ENCODE results near the gene MORC4.

MORC4 gene

GRCh38 chrX:106952988-106953387 lies 47.0 kb downstream of the MORC4 start:
- no peak for DNase-seq (ENCODE audit: low read depth in 3 of 3)

GRCh38 chrX:106952538-106952937 lies 47.5 kb downstream of the MORC4 start:
- no peak for DNase-seq (ENCODE audit: low read depth in 3 of 3)

- DNase-seq (ENCODE audit: low read depth in 3 of 3): no peak
These were observed 47.9 kb downstream of the MORC4 start for GRCh38 chrX:106952089-106952488.

- DNase-seq (ENCODE audit: low read depth in 3 of 3): no peak
These were observed 48.8 kb downstream of the MORC4 start for GRCh38 chrX:106951230-106951629.

GRCh38 chrX:106950381-106950780 lies 49.6 kb downstream of the MORC4 start:
- DNase-seq (ENCODE audit: low read depth in 3 of 3): no peak

- no peak for DNase-seq (ENCODE audit: low read depth in 3 of 3)
These were observed 50.6 kb downstream of the MORC4 start for GRCh38 chrX:106949366-106949765.

GRCh38 chrX:106948641-106949040 lies 51.4 kb downstream of the MORC4 start:
- no peak for DNase-seq (ENCODE audit: low read depth in 3 of 3)

GRCh38 chrX:106946464-106946863 lies 53.5 kb downstream of the MORC4 start:
- no peak for DNase-seq (ENCODE audit: low read depth in 3 of 3)

GRCh38 chrX:106940068-106940467 lies 59.9 kb downstream of the MORC4 start:
- DNase-seq (ENCODE audit: low read depth in 3 of 3): no peak

GRCh38 chrX:106939566-106939965 lies 60.4 kb downstream of the MORC4 start:
- DNase-seq (ENCODE audit: low read depth in 3 of 3): no peak

- no peak for DNase-seq (ENCODE audit: low read depth in 3 of 3)
These were observed 63.8 kb downstream of the MORC4 start for GRCh38 chrX:106936246-106936645.

GRCh38 chrX:106935175-106935574 lies 64.8 kb downstream of the MORC4 start:
- no peak for DNase-seq (ENCODE audit: low read depth in 3 of 3)

- no peak for DNase-seq (ENCODE audit: low read depth in 3 of 3)
These were observed 66.5 kb downstream of the MORC4 start for GRCh38 chrX:106933538-106933961.

GRCh38 chrX:106932960-106933537 lies 67.0 kb downstream of the MORC4 start:
- DNase-seq (ENCODE audit: low read depth in 3 of 3): no peak

- DNase-seq (ENCODE audit: low read depth in 3 of 3): no peak
These were observed 67.5 kb downstream of the MORC4 start for GRCh38 chrX:106932492-106932923.

- no peak for DNase-seq (ENCODE audit: low read depth in 3 of 3)
These were observed 68.1 kb downstream of the MORC4 start for GRCh38 chrX:106931831-106932491.

GRCh38 chrX:106928227-106928626 lies 71.8 kb downstream of the MORC4 start:
- DNase-seq (ENCODE audit: low read depth in 3 of 3): no peak

- DNase-seq (ENCODE audit: low read depth in 3 of 3): no peak
These were observed 72.3 kb downstream of the MORC4 start for GRCh38 chrX:106927700-106928099.

- no peak for DNase-seq (ENCODE audit: low read depth in 3 of 3)
These were observed 73.0 kb downstream of the MORC4 start for GRCh38 chrX:106927023-106927422.

- DNase-seq (ENCODE audit: low read depth in 3 of 3): no peak
These were observed 78.4 kb downstream of the MORC4 start for GRCh38 chrX:106921637-106922036.

- DNase-seq (ENCODE audit: low read depth in 3 of 3): no peak
These were observed 80.0 kb downstream of the MORC4 start, which contains the start of gene CLDN2 for GRCh38 chrX:106919932-106920452. CLDN2 (plus strand) TSS chrX:106920402; CDS start chrX:106928229, 7,827 bp downstream.

GRCh38 chrX:106917830-106918500 lies 82.0 kb downstream of the MORC4 start:
- DNase-seq (ENCODE audit: low read depth in 3 of 3): no peak

- DNase-seq (ENCODE audit: low read depth in 3 of 3): no peak
These were observed 87.1 kb downstream of the MORC4 start for GRCh38 chrX:106912864-106913263.
